ENCODE data around the gene UCP2.

DNA sequence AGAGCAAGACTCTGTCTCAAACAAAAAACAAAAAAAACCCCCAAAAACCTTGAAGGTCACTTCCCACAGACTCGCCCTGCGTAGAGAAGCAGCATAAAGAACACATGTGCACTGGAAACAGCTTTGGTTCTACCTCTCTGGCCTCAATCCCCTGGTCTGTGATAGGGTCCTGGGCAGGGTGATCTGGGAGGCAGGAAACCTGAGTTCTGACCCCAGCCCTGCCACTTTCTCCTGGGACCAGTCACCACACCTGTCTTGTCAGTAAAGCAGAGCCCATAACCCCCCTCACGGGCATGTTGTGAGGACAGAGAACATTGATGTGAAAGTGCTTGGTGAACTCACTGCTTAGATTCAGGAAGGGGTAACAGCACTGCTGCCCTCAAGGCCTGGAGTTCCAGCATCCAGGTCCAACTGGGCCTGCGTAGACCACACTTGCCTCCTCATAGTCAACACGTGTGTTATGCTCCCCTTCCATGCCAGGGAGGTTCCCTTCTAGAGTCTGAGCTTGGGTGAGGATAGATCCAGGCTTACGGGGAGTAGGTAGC lies 11.4 kb downstream of the UCP2 start:
- TF ChIP-seq, protein P1, sequence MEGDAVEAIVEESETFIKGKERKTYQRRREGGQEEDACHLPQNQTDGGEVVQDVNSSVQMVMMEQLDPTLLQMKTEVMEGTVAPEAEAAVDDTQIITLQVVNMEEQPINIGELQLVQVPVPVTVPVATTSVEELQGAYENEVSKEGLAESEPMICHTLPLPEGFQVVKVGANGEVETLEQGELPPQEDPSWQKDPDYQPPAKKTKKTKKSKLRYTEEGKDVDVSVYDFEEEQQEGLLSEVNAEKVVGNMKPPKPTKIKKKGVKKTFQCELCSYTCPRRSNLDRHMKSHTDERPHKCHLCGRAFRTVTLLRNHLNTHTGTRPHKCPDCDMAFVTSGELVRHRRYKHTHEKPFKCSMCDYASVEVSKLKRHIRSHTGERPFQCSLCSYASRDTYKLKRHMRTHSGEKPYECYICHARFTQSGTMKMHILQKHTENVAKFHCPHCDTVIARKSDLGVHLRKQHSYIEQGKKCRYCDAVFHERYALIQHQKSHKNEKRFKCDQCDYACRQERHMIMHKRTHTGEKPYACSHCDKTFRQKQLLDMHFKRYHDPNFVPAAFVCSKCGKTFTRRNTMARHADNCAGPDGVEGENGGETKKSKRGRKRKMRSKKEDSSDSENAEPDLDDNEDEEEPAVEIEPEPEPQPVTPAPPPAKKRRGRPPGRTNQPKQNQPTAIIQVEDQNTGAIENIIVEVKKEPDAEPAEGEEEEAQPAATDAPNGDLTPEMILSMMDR (IDR thresholded peaks at IDR 0.05): no peak
- no peak for TF ChIP-seq POLR2A (IDR thresholded peaks at IDR 0.05)
